GM18870 (cell line): ENCODE measurements around the gene PPP2CA.
"Not testable (repeated sequence)": the region's sequence is repeated elsewhere in the genome, so short reads cannot be mapped to it uniquely, and the experiment has no call there.

Source experiments
- ATAC-seq: cut with Tn5 transposase; IDR thresholded peaks from one replicate; pipeline ENCODE4 v1.9.1; 2021; ENCODE audit warnings: moderate library complexity; ENCODE audit not compliant: unreplicated experiment

The PPP2CA gene

DNA sequence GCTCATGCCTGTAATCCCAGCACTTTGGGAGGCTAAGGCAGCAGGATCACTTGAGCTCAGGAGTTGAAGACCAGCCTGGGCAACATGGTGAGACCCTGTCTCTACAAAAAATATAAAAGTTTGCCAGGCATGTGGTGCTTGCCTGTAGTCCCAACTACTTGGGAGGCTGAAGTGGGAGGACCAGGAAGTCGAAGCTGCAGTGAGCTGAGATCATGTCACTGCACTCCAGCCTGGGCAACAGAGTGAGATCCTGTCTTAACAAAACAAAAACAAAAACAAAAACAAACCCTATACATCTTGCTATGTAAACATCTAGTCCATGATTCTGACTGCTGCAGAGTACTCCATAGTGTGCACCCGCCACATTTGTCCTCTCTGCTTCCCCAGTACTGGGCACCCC, 19.8 kb upstream of the PPP2CA start:
- no peak for ATAC-seq

GRCh38 chr5:134245101-134245604, 19.3 kb upstream of the PPP2CA start:
- no peak for ATAC-seq

GRCh38 chr5:134242146-134242545, 16.3 kb upstream of the PPP2CA start:
- ATAC-seq, result no peak

DNA sequence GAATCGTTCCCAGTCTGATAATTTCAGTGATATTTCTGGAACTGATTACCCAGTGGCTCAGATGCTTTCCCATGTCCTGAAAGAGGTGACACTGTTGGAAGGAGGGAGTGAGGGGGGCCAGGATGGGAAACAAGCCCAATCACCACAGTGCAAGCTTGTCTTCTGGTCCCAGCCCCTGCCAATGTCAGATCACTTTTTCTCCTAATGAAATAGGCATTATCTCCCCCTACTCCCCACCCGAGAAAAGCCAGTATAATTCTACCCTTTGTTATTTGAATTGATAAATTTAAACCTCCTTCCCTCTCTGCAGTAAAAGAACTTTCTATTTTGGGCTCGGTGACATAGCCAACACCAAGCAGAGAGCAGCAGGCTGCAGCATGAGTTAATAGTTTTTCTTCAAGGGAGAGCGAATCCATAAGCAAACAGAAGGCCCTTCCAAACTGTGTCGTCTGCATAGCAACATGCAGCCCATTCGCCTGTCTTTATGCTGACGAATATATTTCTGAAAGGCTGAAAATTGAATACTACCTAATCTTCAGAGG, 14.6 kb upstream of the PPP2CA start:
- ATAC-seq, result no peak

GRCh38 chr5:134236820-134237219, 10.9 kb upstream of the PPP2CA start:
- no peak for ATAC-seq

DNA sequence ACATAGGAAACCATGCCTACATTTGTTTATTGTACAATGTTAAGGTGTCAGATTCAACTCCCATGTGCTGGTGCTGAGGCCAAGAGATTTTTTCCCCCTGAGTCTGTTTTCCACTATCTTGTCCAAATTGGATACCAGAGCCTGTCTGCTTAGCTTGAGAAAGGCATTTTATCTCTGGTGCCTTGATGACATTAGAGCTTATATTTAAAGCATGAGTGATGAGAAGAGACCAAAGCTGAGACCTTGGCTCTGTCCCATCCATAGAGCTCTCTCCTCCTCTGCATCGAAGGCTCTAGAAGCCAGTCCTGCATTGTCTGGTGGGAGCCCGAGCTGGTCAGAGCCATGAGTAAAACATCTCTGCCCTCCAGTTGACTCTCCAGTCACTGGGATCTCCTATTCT, 10.4 kb upstream of the PPP2CA start:
- no peak for ATAC-seq

DNA sequence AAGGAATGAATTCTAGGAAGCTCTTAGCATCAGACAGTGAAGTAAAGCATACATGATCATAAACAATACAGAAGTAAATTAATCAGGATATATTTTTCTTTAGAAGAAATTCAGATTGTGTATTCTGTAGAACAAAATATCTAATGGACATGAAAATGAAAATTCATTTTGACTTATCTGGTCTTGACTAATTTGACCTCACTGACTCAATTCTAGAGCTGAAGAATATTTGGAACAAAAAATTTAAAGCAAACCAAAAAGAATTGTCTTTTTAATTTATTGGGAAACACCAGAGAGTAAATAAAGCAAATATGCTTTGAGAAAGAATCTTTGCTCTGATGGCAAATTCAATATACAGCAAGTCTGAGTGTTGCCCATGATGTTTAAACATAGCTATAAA, 2.8 kb upstream of the PPP2CA start:
- no peak for ATAC-seq

DNA sequence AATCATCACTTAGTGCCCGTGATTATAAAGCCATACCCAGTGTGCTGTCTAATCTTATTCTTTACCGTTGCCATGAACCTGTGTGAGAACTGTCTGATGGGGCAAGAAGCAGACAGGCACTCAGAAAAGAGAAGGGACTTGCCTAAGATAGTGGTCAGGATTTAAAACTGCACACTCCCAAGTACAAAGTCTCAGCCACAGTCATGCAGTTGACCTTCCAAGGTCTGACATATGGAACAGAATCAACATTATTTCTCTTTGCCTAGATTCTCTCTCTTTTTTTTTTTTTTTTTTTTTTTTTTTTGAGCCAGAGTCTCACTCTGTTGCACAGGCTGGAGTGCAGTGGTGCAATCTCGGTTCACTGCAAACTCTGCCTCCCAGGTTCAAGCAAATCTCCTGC, 1.9 kb upstream of the PPP2CA start:
- no peak for ATAC-seq

DNA sequence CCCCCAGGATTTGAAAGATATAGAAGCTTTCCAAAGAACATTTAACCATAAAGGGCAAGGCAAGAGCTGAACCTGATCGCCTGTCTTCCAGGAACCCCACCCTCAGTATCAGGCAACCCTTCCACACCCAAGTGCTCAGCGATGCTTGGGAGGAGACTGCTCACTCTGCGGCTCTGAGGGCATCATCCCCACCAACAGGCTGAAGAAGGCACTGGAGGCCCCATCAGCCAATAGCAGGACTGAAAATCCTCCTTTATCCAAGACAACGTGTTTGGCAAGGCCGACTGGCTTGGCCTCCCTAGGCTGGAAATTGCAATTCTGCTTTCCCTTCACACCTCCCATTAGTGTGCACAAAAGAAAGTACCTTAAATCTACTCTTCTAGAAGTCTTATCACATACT, 1.4 kb upstream of the PPP2CA start:
- ATAC-seq, result no peak

- peak; percentile 3 for ATAC-seq
These were observed 744 bp upstream of the PPP2CA start for GRCh38 chr5:134226441-134227192.

GRCh38 chr5:134224888-134225779, 739 bp downstream of the PPP2CA start:
- ATAC-seq, result peak; percentile 13

DNA sequence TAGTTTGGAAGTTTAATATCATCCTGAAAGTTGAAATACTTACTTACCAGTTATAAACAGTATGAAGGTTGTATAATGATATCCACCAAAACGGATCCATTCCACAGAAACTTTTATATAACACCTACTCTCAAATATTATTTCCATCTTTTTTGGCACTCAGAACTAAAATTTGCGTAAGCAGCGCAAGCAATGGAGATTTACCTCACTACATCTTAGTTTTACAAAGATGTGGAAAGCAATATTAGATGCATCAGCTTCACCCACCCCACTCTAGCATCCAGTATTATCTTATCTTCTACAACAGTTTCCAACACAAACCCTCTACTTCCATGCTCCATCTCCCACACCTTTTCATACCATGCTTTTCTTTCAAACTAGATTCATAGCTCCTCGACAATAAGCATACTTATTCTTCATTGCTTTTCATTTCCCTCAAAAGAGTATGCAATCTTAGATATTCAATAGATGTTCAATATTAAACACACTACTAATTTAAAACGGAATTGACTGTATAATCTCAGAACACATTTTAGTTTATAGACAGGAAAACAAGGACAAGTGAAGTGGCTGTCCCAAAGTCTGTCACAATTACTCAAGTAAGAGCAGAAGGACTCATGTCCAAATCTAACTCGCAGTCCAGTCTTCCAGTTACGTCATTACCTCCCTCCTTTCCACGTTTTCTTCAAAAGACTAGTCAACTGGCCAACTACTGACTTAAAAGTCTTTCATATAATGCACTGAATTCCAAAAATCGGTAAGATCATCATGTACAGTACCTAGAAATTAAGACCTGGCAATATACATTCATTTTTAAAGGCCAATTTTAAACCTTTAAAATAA, 2.2 kb downstream of the PPP2CA start:
- no peak for ATAC-seq

DNA sequence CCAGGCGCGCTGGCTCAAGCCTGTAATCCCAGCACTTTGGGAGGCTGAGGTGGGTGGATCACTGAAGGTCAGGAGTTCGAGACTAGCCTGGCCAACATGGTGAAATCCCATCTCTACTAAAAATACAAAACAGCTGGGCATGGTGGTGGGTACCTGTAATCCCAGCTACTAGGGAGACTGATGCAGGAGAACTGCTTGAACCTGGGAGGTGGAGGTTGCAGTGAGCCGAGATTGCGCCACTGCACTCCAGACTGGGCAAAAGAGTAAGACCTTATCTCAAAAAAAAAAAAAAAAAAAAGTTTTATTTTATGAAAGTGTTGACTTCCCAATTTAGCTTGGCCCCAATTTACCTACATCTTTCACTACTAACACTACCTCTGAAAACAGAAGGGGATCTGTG, 4.2 kb downstream of the PPP2CA start:
- not testable (repeated sequence) for ATAC-seq

DNA sequence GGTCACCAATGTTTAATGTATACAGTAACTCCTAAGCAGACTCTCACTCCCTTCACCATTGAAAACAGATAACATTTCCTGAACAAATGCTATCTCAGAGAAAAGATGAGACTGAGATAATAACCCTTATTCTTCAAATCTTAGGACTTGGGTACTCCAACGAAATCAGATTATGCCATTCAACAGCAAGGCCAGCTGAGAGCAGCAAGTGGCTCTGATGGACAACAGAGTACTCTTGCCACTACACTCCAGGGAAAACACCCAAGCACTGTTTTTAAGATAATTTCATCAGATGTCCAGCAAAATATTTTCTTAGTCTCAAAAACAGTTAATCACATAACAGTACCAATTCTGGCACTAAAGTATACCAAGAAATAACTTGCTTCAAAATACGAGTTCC, 10.1 kb downstream of the PPP2CA start:
- no peak for ATAC-seq

DNA sequence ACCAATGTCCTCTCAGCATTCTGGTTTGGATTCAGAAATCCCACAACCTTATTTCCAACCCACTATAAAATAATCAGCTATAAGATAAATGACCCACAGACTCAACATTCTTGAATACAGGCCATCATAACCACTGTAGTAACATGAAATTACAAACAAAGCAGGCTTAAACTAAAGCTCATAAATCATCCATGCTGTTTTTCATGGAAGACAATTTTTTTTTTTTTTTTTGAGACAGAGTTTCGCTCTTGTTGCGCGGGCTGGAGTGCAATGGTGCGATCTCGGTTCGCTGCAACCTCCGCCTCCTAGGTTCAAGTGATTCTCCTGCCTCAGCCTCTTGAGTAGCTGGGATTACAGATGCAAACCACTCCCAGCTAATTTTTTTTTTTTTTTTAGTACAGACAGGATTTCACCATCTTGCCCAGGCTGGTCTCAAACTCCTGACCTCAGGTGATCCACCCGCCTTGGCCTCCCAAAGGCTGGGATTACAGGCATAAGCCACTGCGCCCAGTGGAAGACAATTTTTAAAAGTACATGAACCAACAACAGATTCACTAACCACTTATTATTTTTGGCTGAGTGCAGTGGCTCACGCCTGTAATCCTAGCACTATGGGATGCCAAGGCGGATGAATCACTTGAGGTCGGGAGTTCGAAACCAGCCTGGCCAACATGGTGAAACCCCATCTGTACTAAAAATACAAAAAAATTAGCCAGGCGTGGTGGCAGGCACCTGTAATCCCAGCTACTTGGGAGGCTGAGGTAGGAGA, 14.4 kb downstream of the PPP2CA start:
- ATAC-seq, result not testable (repeated sequence)

DNA sequence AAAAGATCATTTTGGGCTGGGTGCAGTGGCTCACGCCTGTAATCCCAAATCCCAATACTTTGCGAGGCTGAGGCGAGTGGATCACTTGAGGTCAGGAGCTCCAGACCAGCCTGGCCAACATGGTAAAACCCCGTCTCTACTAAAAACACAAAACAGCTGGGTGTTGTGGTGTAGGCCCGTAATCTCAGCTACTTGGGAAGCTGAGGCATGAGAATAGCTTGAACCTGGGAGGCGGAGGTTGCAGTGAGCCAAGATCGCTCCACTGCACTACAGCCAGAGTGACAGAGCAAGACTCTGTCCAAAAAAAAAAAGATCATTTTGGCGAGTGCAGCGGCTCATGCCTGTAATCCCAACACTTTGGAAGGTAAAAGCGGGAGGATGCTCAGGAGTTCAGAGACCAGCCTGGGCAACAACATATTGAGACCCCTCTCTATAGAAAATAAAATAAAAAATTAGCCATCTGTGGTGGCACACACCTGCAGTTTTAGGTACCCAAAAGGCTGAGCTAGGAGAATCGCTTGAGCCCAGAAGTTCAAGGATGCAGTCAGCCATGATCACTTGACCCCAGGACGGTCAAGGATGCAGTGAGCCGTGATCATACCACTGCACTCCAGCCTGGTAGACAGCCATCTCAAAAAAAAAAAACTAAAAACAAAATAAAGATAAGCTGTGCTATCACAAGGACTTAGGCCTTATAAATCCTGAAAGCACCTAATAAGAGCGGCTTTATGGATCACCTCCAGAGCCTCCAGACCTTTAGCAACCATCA, 16.2 kb downstream of the PPP2CA start:
- ATAC-seq, result no peak

- ATAC-seq, result no peak
These were observed 18.2 kb downstream of the PPP2CA start for GRCh38 chr5:134207696-134208095.

GRCh38 chr5:134206627-134207160, 19.2 kb downstream of the PPP2CA start:
- no peak for ATAC-seq

DNA sequence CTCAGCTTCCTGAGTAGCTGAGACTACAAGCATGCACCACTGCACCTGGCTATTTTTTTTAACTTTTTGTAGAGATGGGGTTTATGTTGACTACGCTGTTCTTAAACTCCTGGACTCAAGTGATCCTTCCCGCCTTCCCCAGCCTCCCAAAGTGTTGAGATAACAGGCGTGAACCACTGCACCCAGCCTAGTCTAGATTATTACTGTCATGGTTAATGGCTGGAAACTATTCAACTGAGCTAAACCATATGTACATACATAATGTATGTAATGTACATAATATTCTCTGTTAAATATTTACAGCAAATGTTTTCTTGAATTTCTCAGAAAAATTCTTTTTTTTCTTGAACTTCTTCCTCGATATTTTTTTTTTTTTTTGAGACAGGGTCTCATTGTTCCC, 21.3 kb downstream of the PPP2CA start:
- no peak for ATAC-seq
